HCT116 (cell line): ENCODE measurements around the gene VSTM2B. TPM values are rescaled to one million over a fixed set of nuclear protein-coding genes. Genes with fewer than 3 reads are reported as not detected.

Experiments
- ATAC-seq: fragments of 200-7000 bp; cut with Tn5 transposase; 2 replicates; pipeline ENCODE4 v1.9.1; 2020; ENCODE audit warnings: mild to moderate bottlenecking, moderate library complexity
- BruUV-seq: library from RNA; stranded (reverse); fragments of 400-500 nt; replicated peaks from 2 replicates; lab custom pipeline; 2021; lab: Mats Ljungman, UMichigan
- CTCF ChIA-PET: fragments of 300-600 bp; sonication (Branson Sonifier 250); formaldehyde crosslinking; loops from one replicate; lab custom pipeline; 2021; ENCODE audit warnings: antibody characterized with exemption; lab: Charles Lee
- POLR2A ChIA-PET: fragments of 300-600, 350-600 bp; sonication (Branson Sonifier 250); formaldehyde crosslinking; loops from one replicate; lab custom pipeline; 2021; ENCODE audit warnings: antibody characterized with exemption; lab: Charles Lee
- RAD21 ChIA-PET, 2 experiments: fragments of 300-600 bp; sonication (Branson Sonifier 250); formaldehyde crosslinking; loops; one replicate each; lab custom pipeline; 2023; ENCODE audit warnings: low total read pairs in 2 of 2; ENCODE audit not compliant: uncharacterized antibody in 2 of 2, unreplicated experiment in 2 of 2, low non-redundant PET in 1 of 2; lab: Charles Lee
- DNase-seq: peaks from one replicate; pipeline ENCODE4 v3.0.0-alpha.2; 2010; ENCODE audit warnings: low read depth, low spot score
- H2AFZ ChIP-seq: fragments of 200-600 bp; shearing (Covaris generic), sonication (generic); 2 replicates; pipeline ENCODE4 v1.6.1; 2017; ENCODE audit warnings: low read depth, mixed run types, mixed read lengths, antibody characterized with exemption, low read length; ENCODE audit not compliant: poor library complexity, severe bottlenecking
- H3K27ac ChIP-seq: 2 replicates; pipeline ENCODE4 v1.5.1; 2012; ENCODE audit warnings: low read depth, low read length
- H3K27me3 ChIP-seq: fragments of 200-600 bp; sonication (generic); 2 replicates; pipeline ENCODE4 v1.6.1; 2016; ENCODE audit warnings: mixed run types, low read length, mixed read lengths; ENCODE audit not compliant: insufficient read depth
- H3K36me3 ChIP-seq, 2 experiments: fragments of 200-500 bp in 1 of 2; fragments of 200-600 bp in 1 of 2; sonication (Bioruptor generic) in 1 of 2; sonication (generic) in 1 of 2; 2 replicates each; pipeline versions ENCODE4 v1.5.1 to v1.6.1; 2014 to 2016; ENCODE audit warnings: low read length in 2 of 2, inconsistent platforms in 1 of 2, mixed read lengths in 1 of 2, mixed run types in 1 of 2; ENCODE audit not compliant: insufficient read depth in 2 of 2, control insufficient read depth in 1 of 2
- H3K4me1 ChIP-seq, 2 experiments: fragments of 200-600 bp in 1 of 2; sonication (generic) in 1 of 2; 2 replicates each; pipeline versions ENCODE4 v1.5.1 to v1.6.1; 2012 to 2017; ENCODE audit warnings: low read length in 2 of 2, inconsistent platforms in 1 of 2, mild to moderate bottlenecking in 1 of 2, mixed read lengths in 1 of 2, mixed run types in 1 of 2, moderate library complexity in 1 of 2; ENCODE audit not compliant: insufficient read depth in 2 of 2, control insufficient read depth in 1 of 2
- H3K4me2 ChIP-seq: fragments of 200-600 bp; sonication (generic); 2 replicates; pipeline ENCODE4 v1.6.1; 2017; ENCODE audit warnings: mixed run types, low read length, mixed read lengths
- H3K4me3 ChIP-seq, 2 experiments: fragments of 200-600 bp in 1 of 2; sonication (generic) in 1 of 2; replicated peaks in 1 of 2; 2 replicates each; pipeline ENCODE4 v1.5.1; 2011 to 2016; ENCODE audit warnings: low read length in 2 of 2, control low read depth in 1 of 2, low read depth in 1 of 2, mild to moderate bottlenecking in 1 of 2, mixed read lengths in 1 of 2, mixed run types in 1 of 2
- H3K79me2 ChIP-seq: fragments of 200-600 bp; sonication (generic); 2 replicates; pipeline ENCODE4 v1.6.1; 2017; ENCODE audit warnings: mild to moderate bottlenecking, mixed run types, low read length, moderate library complexity, mixed read lengths; ENCODE audit not compliant: insufficient read depth
- H3K9ac ChIP-seq: fragments of 200-600 bp; sonication (generic); 2 replicates; pipeline ENCODE4 v1.6.1; 2016; ENCODE audit warnings: low read length, mixed read lengths
- H3K9me2 ChIP-seq: fragments of 200-600 bp; sonication (generic), shearing (Covaris generic); 2 replicates; pipeline ENCODE4 v1.6.1; 2017; ENCODE audit warnings: mixed run types, mild to moderate bottlenecking, moderate library complexity; ENCODE audit not compliant: insufficient read depth
- H3K9me3 ChIP-seq, 2 experiments: fragments of 200-500 bp in 1 of 2; fragments of 200-600 bp in 1 of 2; sonication (Bioruptor generic) in 1 of 2; sonication (generic) in 1 of 2; 2 replicates each; pipeline ENCODE4 v1.6.1; 2014 to 2017; ENCODE audit warnings: low read length in 2 of 2, mixed read lengths in 2 of 2, inconsistent platforms in 1 of 2, low read depth in 1 of 2, mild to moderate bottlenecking in 1 of 2, mixed run types in 1 of 2, moderate library complexity in 1 of 2; ENCODE audit not compliant: control insufficient read depth in 1 of 2, insufficient read depth in 1 of 2
- H4K20me1 ChIP-seq: fragments of 200-600 bp; sonication (generic), shearing (Covaris generic); 2 replicates; pipeline ENCODE4 v1.6.1; 2017; ENCODE audit warnings: mixed run types, mild to moderate bottlenecking, moderate library complexity; ENCODE audit not compliant: insufficient read depth
- CBX3 ChIP-seq: IDR thresholded peaks from 2 replicates; pipeline ENCODE4 v1.6.1; 2012; ENCODE audit warnings: low read depth
- EGR1 ChIP-seq: IDR thresholded peaks from 2 replicates; pipeline ENCODE4 v1.6.1; 2012; ENCODE audit warnings: low read depth
- ELF1 ChIP-seq: IDR thresholded peaks from 2 replicates; pipeline ENCODE4 v1.6.1; 2012; ENCODE audit warnings: low read depth, borderline replicate concordance
- EZH2 ChIP-seq: fragments of 200-600 bp; sonication (generic); IDR thresholded peaks from 2 replicates; pipeline ENCODE4 v1.6.1; 2017; ENCODE audit warnings: antibody characterized with exemption, mixed run types
- EZH2phosphoT487 ChIP-seq: fragments of 200-600 bp; IDR thresholded peaks from 2 replicates; pipeline ENCODE4 v1.6.1; 2018; ENCODE audit warnings: antibody characterized with exemption, borderline replicate concordance
- JUND ChIP-seq: IDR thresholded peaks from 2 replicates; pipeline ENCODE4 v1.6.1; 2012
- POLR2A ChIP-seq: IDR thresholded peaks from 2 replicates; pipeline ENCODE4 v1.7.0; 2011; ENCODE audit warnings: borderline replicate concordance; ENCODE audit not compliant: insufficient read depth, insufficient read length; ENCODE audit errors: extremely low read depth
- RAD21 ChIP-seq: IDR thresholded peaks from 2 replicates; pipeline ENCODE4 v1.6.1; 2012; ENCODE audit warnings: low read depth, mild to moderate bottlenecking
- ZFX ChIP-seq: fragments of 450-650 bp; IDR thresholded peaks from 2 replicates; pipeline ENCODE4 v1.6.1; 2017
- ZNF274 ChIP-seq: fragments of 200-500 bp; sonication (Bioruptor generic); IDR thresholded peaks from 2 replicates; pipeline ENCODE4 v1.6.1; 2014; ENCODE audit warnings: mild to moderate bottlenecking, low read depth, low read length, inconsistent platforms
- intact Hi-C: fragments of 100-400 bp; cut with micrococcal nuclease; formaldehyde crosslinking; loops from 2 replicates; pipeline ENCODE4 v1.10.0; 2022
- total RNA-seq: library from RNA; stranded (reverse); gene quantifications from one replicate; pipeline ENCODE4 v1.2.1, GENCODE V29; 2021; ENCODE audit not compliant: unreplicated experiment
- TF ChIP-seq, protein P1 (sequence below): IDR thresholded peaks from 2 replicates; pipeline ENCODE4 v1.6.1; 2011; ENCODE audit warnings: mild to moderate bottlenecking, low read length, moderate library complexity; ENCODE audit not compliant: insufficient replicate concordance; ENCODE audit errors: extremely low read depth
- TF ChIP-seq, protein P2 (sequence below), 3 experiments: fragments of 200-600 bp in 1 of 3; sonication (generic) in 1 of 3; IDR thresholded peaks in 2 of 3; conservative IDR thresholded peaks in 1 of 3; 2 replicates each; pipeline ENCODE4 v1.5.1; 2012 to 2017; ENCODE audit warnings: low read depth in 2 of 3, low read length in 2 of 3, antibody characterized with exemption in 1 of 3, borderline replicate concordance in 1 of 3, control low read depth in 1 of 3, mild to moderate bottlenecking in 1 of 3, mixed read lengths in 1 of 3, mixed run types in 1 of 3, moderate library complexity in 1 of 3; ENCODE audit not compliant: insufficient read depth in 1 of 3
- TF ChIP-seq, protein P3 (sequence below): IDR thresholded peaks from 2 replicates; pipeline ENCODE4 v1.6.1; 2012; ENCODE audit warnings: low read depth
- TF ChIP-seq, protein P4 (sequence below): IDR thresholded peaks from 2 replicates; pipeline ENCODE4 v1.6.1; 2012
- TF ChIP-seq, protein P5 (sequence below): IDR thresholded peaks from 2 replicates; pipeline ENCODE4 v1.6.1; 2012

The VSTM2B gene
- total RNA-seq, 1 experiment from 2014 or later = not detected

DNA sequence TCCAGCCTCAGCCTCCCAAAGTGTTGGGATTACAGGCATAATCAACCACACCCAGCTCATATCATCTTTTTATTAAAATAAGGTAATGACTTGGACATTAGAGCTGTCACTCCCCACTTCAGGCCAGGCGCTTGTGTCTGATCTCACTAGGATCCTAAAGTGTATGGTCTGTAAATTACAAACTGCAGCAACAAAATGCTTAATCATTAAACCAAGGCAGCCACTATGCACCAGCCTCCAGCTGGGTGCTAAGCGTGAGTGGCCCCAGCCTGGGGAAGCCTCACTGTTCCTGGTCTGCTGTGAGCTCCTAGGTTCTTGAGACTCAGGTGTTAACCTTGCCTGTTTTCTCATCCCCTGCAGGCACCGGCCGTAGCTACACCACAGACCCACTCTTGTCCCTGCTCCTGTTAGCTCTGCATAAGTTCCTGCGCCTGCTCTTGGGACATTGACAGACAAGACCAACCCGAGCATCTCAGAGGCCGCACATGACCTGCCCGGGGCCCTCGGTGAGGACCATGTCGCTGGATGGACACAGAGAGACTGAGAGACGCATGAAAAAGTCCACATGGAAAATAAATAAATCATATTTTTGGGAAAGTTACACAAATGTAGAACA, 37.8 kb downstream of the VSTM2B start (continued):
- TF ChIP-seq, protein P1, sequence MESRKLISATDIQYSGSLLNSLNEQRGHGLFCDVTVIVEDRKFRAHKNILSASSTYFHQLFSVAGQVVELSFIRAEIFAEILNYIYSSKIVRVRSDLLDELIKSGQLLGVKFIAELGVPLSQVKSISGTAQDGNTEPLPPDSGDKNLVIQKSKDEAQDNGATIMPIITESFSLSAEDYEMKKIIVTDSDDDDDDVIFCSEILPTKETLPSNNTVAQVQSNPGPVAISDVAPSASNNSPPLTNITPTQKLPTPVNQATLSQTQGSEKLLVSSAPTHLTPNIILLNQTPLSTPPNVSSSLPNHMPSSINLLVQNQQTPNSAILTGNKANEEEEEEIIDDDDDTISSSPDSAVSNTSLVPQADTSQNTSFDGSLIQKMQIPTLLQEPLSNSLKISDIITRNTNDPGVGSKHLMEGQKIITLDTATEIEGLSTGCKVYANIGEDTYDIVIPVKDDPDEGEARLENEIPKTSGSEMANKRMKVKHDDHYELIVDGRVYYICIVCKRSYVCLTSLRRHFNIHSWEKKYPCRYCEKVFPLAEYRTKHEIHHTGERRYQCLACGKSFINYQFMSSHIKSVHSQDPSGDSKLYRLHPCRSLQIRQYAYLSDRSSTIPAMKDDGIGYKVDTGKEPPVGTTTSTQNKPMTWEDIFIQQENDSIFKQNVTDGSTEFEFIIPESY = no peak

DNA sequence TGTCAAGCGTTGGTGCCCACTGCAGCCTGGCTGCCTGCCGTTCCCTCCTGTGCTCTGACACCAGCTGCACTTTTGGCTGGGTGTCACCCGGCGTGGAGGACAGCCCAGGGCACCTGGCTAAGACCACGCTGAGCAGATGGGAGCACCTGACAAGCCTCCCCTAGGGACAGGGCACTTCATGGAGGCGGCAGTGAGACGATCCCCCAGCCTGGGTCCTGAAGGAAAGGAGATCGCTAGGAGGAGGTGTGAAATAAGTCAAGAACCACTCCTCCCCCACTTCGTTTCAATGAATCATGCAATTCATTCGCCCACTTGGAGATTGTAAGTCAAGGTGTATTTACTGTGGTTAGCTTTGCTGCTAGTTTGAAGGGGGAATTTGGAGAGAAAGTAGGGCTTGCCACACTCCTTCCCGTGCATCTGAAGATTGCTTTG, 38.8 kb downstream of the VSTM2B start:
- H3K9me3 ChIP-seq = no peaks in the 10 kb centered on the region
- peaks cover 42% of the 10 kb centered on the region for H3K27me3 ChIP-seq
- no peaks in the 10 kb centered on the region for H3K4me1 ChIP-seq
- no peaks in the 10 kb centered on the region for H4K20me1 ChIP-seq
- H3K9me2 ChIP-seq = no peaks in the 10 kb centered on the region
- RAD21 ChIA-PET = no interaction called here
- intact Hi-C loops = no loop called here
- CTCF ChIA-PET = no interaction called here
- no TSS peak for BruUV-seq
- no peaks in the 10 kb centered on the region for H3K36me3 ChIP-seq
- H3K4me3 ChIP-seq = no peak overlapping the region
- no peak for ATAC-seq
- no peak overlapping the region for H3K27ac ChIP-seq
- H2AFZ ChIP-seq = no peak overlapping the region
- no peaks in the 10 kb centered on the region for H3K79me2 ChIP-seq
- DNase-seq = no peak
- no peak overlapping the region for H3K4me2 ChIP-seq
- H3K9ac ChIP-seq = no peak overlapping the region
- POLR2A ChIA-PET = no interaction called here
- TF ChIP-seq CBX3 (no peak), EZH2 (no peak), RAD21 (no peak), ZFX (no peak), EGR1 (no peak), EZH2phosphoT487 (no peak), ZNF274 (no peak), ELF1 (no peak), POLR2A (no peak), JUND (no peak)
- TF ChIP-seq, protein P2, sequence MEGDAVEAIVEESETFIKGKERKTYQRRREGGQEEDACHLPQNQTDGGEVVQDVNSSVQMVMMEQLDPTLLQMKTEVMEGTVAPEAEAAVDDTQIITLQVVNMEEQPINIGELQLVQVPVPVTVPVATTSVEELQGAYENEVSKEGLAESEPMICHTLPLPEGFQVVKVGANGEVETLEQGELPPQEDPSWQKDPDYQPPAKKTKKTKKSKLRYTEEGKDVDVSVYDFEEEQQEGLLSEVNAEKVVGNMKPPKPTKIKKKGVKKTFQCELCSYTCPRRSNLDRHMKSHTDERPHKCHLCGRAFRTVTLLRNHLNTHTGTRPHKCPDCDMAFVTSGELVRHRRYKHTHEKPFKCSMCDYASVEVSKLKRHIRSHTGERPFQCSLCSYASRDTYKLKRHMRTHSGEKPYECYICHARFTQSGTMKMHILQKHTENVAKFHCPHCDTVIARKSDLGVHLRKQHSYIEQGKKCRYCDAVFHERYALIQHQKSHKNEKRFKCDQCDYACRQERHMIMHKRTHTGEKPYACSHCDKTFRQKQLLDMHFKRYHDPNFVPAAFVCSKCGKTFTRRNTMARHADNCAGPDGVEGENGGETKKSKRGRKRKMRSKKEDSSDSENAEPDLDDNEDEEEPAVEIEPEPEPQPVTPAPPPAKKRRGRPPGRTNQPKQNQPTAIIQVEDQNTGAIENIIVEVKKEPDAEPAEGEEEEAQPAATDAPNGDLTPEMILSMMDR (IDR thresholded peaks at IDR 0.05 in 2 of 3, conservative IDR thresholded peaks at IDR 0.05 in 1 of 3; ENCODE audit: borderline replicate concordance in 1 of 3, insufficient read depth in 1 of 3, low read depth in 2 of 3, low read length in 2 of 3) = no peak
- TF ChIP-seq, protein P3, sequence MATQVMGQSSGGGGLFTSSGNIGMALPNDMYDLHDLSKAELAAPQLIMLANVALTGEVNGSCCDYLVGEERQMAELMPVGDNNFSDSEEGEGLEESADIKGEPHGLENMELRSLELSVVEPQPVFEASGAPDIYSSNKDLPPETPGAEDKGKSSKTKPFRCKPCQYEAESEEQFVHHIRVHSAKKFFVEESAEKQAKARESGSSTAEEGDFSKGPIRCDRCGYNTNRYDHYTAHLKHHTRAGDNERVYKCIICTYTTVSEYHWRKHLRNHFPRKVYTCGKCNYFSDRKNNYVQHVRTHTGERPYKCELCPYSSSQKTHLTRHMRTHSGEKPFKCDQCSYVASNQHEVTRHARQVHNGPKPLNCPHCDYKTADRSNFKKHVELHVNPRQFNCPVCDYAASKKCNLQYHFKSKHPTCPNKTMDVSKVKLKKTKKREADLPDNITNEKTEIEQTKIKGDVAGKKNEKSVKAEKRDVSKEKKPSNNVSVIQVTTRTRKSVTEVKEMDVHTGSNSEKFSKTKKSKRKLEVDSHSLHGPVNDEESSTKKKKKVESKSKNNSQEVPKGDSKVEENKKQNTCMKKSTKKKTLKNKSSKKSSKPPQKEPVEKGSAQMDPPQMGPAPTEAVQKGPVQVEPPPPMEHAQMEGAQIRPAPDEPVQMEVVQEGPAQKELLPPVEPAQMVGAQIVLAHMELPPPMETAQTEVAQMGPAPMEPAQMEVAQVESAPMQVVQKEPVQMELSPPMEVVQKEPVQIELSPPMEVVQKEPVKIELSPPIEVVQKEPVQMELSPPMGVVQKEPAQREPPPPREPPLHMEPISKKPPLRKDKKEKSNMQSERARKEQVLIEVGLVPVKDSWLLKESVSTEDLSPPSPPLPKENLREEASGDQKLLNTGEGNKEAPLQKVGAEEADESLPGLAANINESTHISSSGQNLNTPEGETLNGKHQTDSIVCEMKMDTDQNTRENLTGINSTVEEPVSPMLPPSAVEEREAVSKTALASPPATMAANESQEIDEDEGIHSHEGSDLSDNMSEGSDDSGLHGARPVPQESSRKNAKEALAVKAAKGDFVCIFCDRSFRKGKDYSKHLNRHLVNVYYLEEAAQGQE = no peak
- TF ChIP-seq, protein P1 = no peak
- TF ChIP-seq, protein P4, sequence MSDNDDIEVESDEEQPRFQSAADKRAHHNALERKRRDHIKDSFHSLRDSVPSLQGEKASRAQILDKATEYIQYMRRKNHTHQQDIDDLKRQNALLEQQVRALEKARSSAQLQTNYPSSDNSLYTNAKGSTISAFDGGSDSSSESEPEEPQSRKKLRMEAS = no peak
- TF ChIP-seq, protein P5, sequence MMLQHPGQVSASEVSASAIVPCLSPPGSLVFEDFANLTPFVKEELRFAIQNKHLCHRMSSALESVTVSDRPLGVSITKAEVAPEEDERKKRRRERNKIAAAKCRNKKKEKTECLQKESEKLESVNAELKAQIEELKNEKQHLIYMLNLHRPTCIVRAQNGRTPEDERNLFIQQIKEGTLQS = no peak
